Esophagus muscularis mucosa (tissue), 4 donors: Measurements from ENCODE around the gene NINJ2. TPM values are rescaled to one million over a fixed set of nuclear protein-coding genes. Genes with fewer than 3 reads are reported as not detected.
"Not testable (repeated sequence)": the region's sequence is repeated elsewhere in the genome, so short reads cannot be mapped to it uniquely, and the experiment has no call there.

Source experiments
- DNase-seq: peaks from one replicate; pipeline ENCODE4 v3.0.0-alpha.2; 2017; ENCODE audit errors: extremely low spot score
- H3K27ac ChIP-seq, 4 donors: fragments of 200-600 bp; sonication (generic); replicated peaks in 1 of 4; 1 replicate in 3 of 4; 2 replicates in 1 of 4; pipeline ENCODE4 v1.5.1; 2016 to 2019; ENCODE audit warnings: mild to moderate bottlenecking in 1 of 4
- H3K27me3 ChIP-seq, 4 donors: fragments of 200-600 bp; sonication (generic); one replicate each; pipeline versions ENCODE4 v1.5.1 to v1.6.0; 2016 to 2019
- H3K36me3 ChIP-seq, 4 donors: fragments of 200-600 bp; sonication (generic); one replicate each; pipeline ENCODE4 v1.5.1; 2016 to 2019
- H3K4me1 ChIP-seq, 4 donors: fragments of 200-600 bp; sonication (generic); one replicate each; pipeline ENCODE4 v1.5.1; 2016 to 2019
- H3K4me3 ChIP-seq, 4 donors: fragments of 200-600 bp; sonication (generic); 1 replicate in 2 of 4; 2 replicates in 2 of 4; pipeline ENCODE4 v1.5.1; 2016 to 2019; ENCODE audit warnings: mild to moderate bottlenecking in 4 of 4, moderate library complexity in 1 of 4
- H3K9me3 ChIP-seq, 4 donors: fragments of 200-600 bp; sonication (generic); 1 replicate in 3 of 4; 2 replicates in 1 of 4; pipeline ENCODE4 v1.5.1; 2016 to 2019
- EP300 ChIP-seq: sonication (generic); formaldehyde crosslinking; IDR thresholded peaks from one replicate; pipeline ENCODE4 v1.6.1; 2017; ENCODE audit warnings: antibody characterized with exemption
- POLR2A ChIP-seq: fragments of 450-650 bp; IDR thresholded peaks from one replicate; pipeline ENCODE4 v1.6.1; 2017; ENCODE audit warnings: antibody characterized with exemption, moderate library complexity, mild to moderate bottlenecking, low read depth
- POLR2AphosphoS5 ChIP-seq, 2 donors: sonication (generic); formaldehyde crosslinking; IDR thresholded peaks; one replicate each; pipeline ENCODE4 v1.6.1; 2017; ENCODE audit warnings: antibody characterized with exemption in 2 of 2
- WGBS: methylation state at CpG from one replicate; pipeline ENCODE4 v1.1.5; 2018; 5-methylcytosine and 5-hydroxymethylcytosine counted together
- intact Hi-C: fragments of 100-400 bp; cut with DNase I; formaldehyde crosslinking; loops from one replicate; pipeline ENCODE4 v1.15.1; 2023
- total RNA-seq, 4 donors: library from RNA; depleted of rRNA; stranded (reverse); fragments of >200 nt; gene quantifications; one replicate each; pipeline versions ENCODE4 v1.1.0 to v1.2.1, GENCODE V29; 2016
- TF ChIP-seq, protein P1 (sequence below), 3 experiments: fragments of 200-600 bp in 2 of 3; fragments of 450-650 bp in 1 of 3; sonication (generic) in 2 of 3; IDR thresholded peaks; one replicate each; pipeline ENCODE4 v1.5.1; 2017 to 2019; ENCODE audit warnings: antibody characterized with exemption in 3 of 3, mild to moderate bottlenecking in 2 of 3, moderate library complexity in 1 of 3

The NINJ2 gene
- total RNA-seq, 4 donors from 2014 or later: 2.9 to 11.1 (median 7.1) TPM

DNA sequence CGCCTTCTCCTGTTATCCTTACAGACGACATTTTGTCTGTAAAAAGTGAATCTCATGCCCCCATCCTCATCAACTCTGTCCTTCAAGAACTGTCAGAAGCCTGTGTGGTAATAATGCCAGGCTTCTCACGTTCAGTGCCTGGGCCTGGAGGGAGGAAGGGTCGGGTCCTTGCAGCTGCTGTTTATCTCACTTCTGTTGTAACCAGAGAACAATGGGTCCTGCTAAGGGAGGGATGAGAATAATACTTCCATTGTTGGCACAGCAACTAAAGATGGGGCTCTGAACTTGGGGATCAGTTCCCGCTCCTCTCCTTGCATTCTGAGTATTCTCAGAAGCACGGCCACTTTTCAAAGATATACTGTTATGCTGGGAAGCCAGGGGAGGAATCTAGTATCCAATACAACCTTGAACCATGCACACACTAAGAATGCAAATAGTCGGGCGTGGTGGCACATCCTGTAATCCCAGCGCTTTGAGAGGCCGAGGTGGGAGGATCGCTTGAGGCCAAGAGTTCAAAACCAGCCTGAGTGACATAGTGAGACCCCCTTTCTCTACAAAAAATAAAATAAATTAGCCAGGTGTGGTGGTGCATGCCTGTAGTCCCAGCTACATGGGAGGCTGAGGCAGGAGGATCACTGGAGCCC is 38.8 kb upstream of the NINJ2 start:
- H3K27me3 ChIP-seq: no peaks in the 10 kb centered on the region
- H3K4me3 ChIP-seq: no peak overlapping the region
- 77% methylated on average over 11 of the region's 11 CpGs for WGBS
- peaks cover 0 to 8% (median 0%) of the 10 kb centered on the region in 4 donors for H3K4me1 ChIP-seq
- no peak overlapping the region for H3K27ac ChIP-seq
- no peak for DNase-seq
- peaks cover 0 to 24% (median 18%) of the 10 kb centered on the region in 4 donors for H3K9me3 ChIP-seq
- H3K36me3 ChIP-seq: no peaks in the 10 kb centered on the region
- intact Hi-C loops: no loop called here
- TF ChIP-seq EP300 (no peak), POLR2AphosphoS5 (IDR thresholded peaks at IDR 0.05) (no peak), POLR2A (no peak)
- TF ChIP-seq, protein P1, sequence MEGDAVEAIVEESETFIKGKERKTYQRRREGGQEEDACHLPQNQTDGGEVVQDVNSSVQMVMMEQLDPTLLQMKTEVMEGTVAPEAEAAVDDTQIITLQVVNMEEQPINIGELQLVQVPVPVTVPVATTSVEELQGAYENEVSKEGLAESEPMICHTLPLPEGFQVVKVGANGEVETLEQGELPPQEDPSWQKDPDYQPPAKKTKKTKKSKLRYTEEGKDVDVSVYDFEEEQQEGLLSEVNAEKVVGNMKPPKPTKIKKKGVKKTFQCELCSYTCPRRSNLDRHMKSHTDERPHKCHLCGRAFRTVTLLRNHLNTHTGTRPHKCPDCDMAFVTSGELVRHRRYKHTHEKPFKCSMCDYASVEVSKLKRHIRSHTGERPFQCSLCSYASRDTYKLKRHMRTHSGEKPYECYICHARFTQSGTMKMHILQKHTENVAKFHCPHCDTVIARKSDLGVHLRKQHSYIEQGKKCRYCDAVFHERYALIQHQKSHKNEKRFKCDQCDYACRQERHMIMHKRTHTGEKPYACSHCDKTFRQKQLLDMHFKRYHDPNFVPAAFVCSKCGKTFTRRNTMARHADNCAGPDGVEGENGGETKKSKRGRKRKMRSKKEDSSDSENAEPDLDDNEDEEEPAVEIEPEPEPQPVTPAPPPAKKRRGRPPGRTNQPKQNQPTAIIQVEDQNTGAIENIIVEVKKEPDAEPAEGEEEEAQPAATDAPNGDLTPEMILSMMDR (IDR thresholded peaks at IDR 0.05): no peak

DNA sequence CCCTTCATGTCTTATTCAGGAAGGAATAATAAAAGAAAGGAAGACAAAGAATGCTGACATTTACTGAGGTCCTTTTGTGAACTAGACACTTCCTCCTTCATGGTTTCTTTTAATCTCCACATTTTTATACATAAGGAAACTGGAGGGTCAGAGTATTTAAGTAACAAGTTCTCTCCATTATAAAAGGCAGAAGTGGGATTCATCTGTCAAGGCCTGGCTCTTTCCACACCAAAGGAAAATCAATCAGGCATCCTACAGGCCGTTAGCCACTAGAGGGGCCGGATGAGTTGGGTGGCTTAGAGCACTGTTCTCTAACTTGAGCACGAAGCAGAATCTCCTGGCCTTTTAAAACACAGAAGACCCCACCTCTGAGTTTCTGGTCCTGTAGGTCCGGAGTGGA is 36.8 kb upstream of the NINJ2 start:
- H3K9me3 ChIP-seq: peaks cover 0 to 24% (median 18%) of the 10 kb centered on the region in 4 donors
- TF ChIP-seq EP300 (no peak), POLR2AphosphoS5 (IDR thresholded peaks at IDR 0.05) (no peak), POLR2A (no peak)
- TF ChIP-seq, protein P1 (IDR thresholded peaks at IDR 0.05): no peak
- WGBS: 69% methylated on average over 4 of the region's 4 CpGs
- no peaks in the 10 kb centered on the region for H3K27me3 ChIP-seq
- no peak overlapping the region for H3K27ac ChIP-seq
- intact Hi-C loops: no loop called here
- DNase-seq: no peak
- H3K4me1 ChIP-seq: peaks cover 0 to 8% (median 0%) of the 10 kb centered on the region in 4 donors
- no peak overlapping the region for H3K4me3 ChIP-seq
- no peaks in the 10 kb centered on the region for H3K36me3 ChIP-seq

DNA sequence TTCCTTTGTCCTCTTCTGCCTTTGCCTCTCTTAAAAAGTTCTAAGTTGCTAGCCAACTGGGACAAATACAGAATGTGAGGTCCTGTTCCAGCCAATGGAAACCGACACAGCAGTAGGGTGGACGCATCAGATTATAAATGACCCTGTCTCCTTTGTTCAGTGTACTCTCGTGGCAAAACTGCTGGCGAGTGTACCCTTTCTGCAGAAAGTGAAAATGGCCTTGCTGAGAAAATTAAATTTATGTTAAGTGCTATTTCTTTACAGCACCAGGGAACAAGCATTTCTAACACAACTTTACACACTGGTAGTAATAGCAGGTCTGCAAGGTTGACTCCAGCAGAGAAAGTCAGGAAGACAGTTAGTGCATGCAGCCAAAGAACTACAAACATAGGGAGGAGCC is 35.0 kb upstream of the NINJ2 start:
- 85% methylated on average over 4 of the region's 4 CpGs for WGBS
- DNase-seq, H3K4me3 ChIP-seq, H3K27me3 ChIP-seq, H3K36me3 ChIP-seq, H3K27ac ChIP-seq, intact Hi-C loops, H3K4me1 ChIP-seq: not testable (repeated sequence)
- H3K9me3 ChIP-seq: peaks cover 0 to 24% (median 18%) of the 10 kb centered on the region in 4 donors

DNA sequence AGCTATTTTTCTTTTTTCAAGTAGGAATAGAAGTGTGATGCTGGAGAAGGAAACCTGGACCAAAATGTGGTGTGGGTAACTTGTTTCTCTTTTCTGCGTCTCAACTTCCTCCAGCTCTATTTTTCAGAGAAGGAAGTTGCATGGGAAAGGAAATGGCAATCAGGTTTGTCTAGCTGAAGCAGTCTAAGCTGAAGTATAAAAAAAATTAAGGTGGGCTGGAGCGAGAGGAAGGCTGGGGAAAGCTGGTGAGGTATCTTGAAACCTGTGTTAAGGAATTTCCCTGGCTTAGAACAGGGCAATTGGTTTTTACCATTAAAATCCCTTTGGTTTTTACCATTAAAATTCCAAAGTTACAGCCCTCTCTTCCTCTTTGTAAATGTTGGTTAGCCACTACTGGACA is 34.2 kb upstream of the NINJ2 start:
- H3K36me3 ChIP-seq: no peaks in the 10 kb centered on the region
- H3K27me3 ChIP-seq: no peaks in the 10 kb centered on the region
- no peak for DNase-seq
- H3K4me1 ChIP-seq: no peaks in the 10 kb centered on the region
- peaks cover 0 to 24% (median 18%) of the 10 kb centered on the region in 4 donors for H3K9me3 ChIP-seq
- no peak overlapping the region for H3K4me3 ChIP-seq
- 77% methylated on average over 2 of the region's 2 CpGs for WGBS
- intact Hi-C loops: no loop called here
- no peak overlapping the region for H3K27ac ChIP-seq
- TF ChIP-seq, protein P1 (IDR thresholded peaks at IDR 0.05): no peak

DNA sequence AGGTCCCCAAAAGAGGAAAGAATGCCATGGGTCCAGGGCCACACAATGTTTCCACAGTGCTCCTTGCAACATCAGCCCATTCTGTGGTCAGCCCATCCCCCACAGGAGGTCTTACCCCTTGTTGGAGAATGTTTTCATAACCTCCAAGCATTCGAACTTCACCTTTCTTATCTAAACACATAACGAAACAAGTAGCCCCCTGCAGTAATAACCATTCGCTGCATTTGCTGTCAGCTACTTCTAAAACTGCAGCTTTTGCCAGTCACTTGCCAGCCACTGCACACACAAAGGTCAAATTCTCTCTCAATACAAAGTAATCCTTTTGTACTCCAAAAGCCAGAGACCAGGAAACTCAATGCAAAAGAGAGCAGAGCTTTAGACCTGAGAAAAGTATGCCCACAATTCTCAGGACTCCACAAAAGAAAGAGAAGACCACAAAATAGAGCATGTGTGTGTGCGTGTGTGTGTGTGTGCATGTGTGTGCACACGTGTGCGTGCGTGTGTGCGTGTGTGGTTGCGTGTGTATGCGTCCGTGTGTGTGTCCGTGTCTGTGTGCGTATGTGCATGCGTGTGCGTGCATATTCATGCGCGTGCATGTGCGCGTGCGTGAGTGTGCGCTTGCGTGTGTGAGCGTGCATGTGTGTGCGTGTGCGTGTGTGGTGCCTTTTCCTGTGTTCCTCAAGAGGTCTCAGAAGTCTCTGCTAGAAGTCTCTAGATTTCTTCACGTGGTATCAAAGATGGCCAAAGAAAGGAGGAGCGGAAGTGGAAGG is 31.7 kb upstream of the NINJ2 start:
- no peaks in the 10 kb centered on the region for H3K27me3 ChIP-seq
- no peaks in the 10 kb centered on the region for H3K36me3 ChIP-seq
- H3K9me3 ChIP-seq: peaks cover 0 to 24% (median 18%) of the 10 kb centered on the region in 4 donors
- no peak overlapping the region for H3K4me3 ChIP-seq
- intact Hi-C loops: no loop called here
- no peak overlapping the region for H3K27ac ChIP-seq
- 89% methylated on average over 27 of the region's 27 CpGs for WGBS
- no peaks in the 10 kb centered on the region for H3K4me1 ChIP-seq
- TF ChIP-seq POLR2A: no peak
- TF ChIP-seq, protein P1 (IDR thresholded peaks at IDR 0.05): no peak
- no peak for TF ChIP-seq EP300
- no peak for TF ChIP-seq POLR2AphosphoS5 (IDR thresholded peaks at IDR 0.05)
- no peak for DNase-seq
